Astrocyte (in vitro differentiated cells and primary cell): Measurements from ENCODE around the gene WDR7.

Source experiments
- CTCF ChIP-seq: IDR thresholded peaks from 2 replicates; pipeline ENCODE4 v1.5.1; 2011; ENCODE audit warnings: low read depth, mild to moderate bottlenecking, inconsistent platforms, low read length, moderate library complexity; ENCODE audit not compliant: insufficient read depth
- EZH2 ChIP-seq: IDR thresholded peaks from 2 replicates; pipeline ENCODE4 v1.6.1; 2012; ENCODE audit warnings: mild to moderate bottlenecking, low read length, inconsistent platforms; ENCODE audit not compliant: insufficient read depth

DNA sequence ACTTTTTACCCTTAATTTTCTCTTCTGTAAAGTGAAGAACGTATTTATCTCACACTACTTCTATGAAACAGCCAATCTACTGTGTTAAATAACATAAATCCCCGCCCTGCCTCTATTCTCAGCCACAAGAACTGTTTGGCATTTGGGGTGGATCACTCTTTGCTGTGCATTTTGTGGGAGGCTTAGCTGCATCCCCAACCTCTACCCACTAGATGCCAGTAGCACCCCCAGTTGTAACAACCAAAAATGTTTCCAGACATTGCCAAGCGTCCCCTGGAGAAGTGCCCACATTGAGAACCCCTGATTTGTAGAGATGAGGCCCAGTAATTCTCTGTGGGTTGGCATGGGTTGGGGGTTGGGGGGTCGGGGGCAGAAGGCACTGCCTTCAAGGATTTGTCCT is 401.0 kb downstream of the WDR7 start:
- TF ChIP-seq CTCF = no peak
- TF ChIP-seq EZH2 = no peak
